GM12874 (cell line): Measurements from ENCODE around the gene DLG2.

Experiments
- CTCF ChIP-seq: IDR thresholded peaks from 2 replicates; pipeline ENCODE4 v1.5.1; 2011; ENCODE audit warnings: low read depth, mild to moderate bottlenecking, control low read depth, low read length, moderate library complexity; ENCODE audit not compliant: insufficient read depth

Gene DLG2

GRCh38 chr11:85277693-85278092 is 349.5 kb downstream of the DLG2 start:
- TF ChIP-seq CTCF: no peak

GRCh38 chr11:85276332-85276731 is 350.8 kb downstream of the DLG2 start:
- TF ChIP-seq CTCF: no peak

- TF ChIP-seq CTCF: no peak
These were observed 358.0 kb downstream of the DLG2 start for GRCh38 chr11:85269109-85269508.

GRCh38 chr11:85266646-85267045 is 360.5 kb downstream of the DLG2 start:
- TF ChIP-seq CTCF: no peak

GRCh38 chr11:85263328-85263727 is 363.8 kb downstream of the DLG2 start:
- no peak for TF ChIP-seq CTCF

- TF ChIP-seq CTCF: no peak
These were observed 369.3 kb downstream of the DLG2 start for GRCh38 chr11:85257837-85258236.

GRCh38 chr11:85256433-85256832 is 370.7 kb downstream of the DLG2 start:
- TF ChIP-seq CTCF: no peak

GRCh38 chr11:85249482-85249881 is 377.7 kb downstream of the DLG2 start:
- TF ChIP-seq CTCF: no peak
